Common myeloid progenitor, CD34-positive (primary cell): ENCODE measurements around the gene MEF2A.

Experiments used
- CTCF ChIA-PET: fragments of 350-600 bp; sonication (Branson Sonifier 250); formaldehyde crosslinking; loops from one replicate; lab custom pipeline; 2021; ENCODE audit warnings: antibody characterized with exemption; lab: Charles Lee
- POLR2A ChIA-PET: fragments of 350-600 bp; sonication (Branson Sonifier 250); formaldehyde crosslinking; loops from one replicate; lab custom pipeline; 2021; ENCODE audit warnings: antibody characterized with exemption; lab: Charles Lee
- DNase-seq, 3 donors: peaks; one replicate each; pipeline versions ENCODE4 v3.0.0 to v3.0.0-alpha.2; 2013
- H3K27ac ChIP-seq, 2 experiments: 1 replicate in 1 of 2; 2 replicates in 1 of 2; pipeline ENCODE4 v1.7.0; 2013; ENCODE audit warnings: inconsistent platforms in 2 of 2, low read length in 2 of 2, mild to moderate bottlenecking in 2 of 2, low read depth in 1 of 2, moderate library complexity in 1 of 2; ENCODE audit not compliant: severe bottlenecking in 2 of 2, insufficient read depth in 1 of 2, poor library complexity in 1 of 2
- H3K27me3 ChIP-seq, 5 experiments: replicated peaks in 2 of 5; 1 replicate in 3 of 5; 2 replicates in 2 of 5; pipeline versions ENCODE4 v1.6.1 to v1.7.0; 2013; ENCODE audit warnings: low read length in 4 of 5, mild to moderate bottlenecking in 2 of 5, moderate library complexity in 2 of 5, inconsistent platforms in 1 of 5; ENCODE audit not compliant: insufficient read depth in 5 of 5, control insufficient read depth in 4 of 5
- H3K36me3 ChIP-seq, 4 experiments: 1 replicate in 2 of 4; 2 replicates in 2 of 4; pipeline versions ENCODE4 v1.6.1 to v1.7.0; 2013; ENCODE audit warnings: low read length in 3 of 4, control low read depth in 1 of 4, mild to moderate bottlenecking in 1 of 4; ENCODE audit not compliant: control insufficient read depth in 4 of 4, insufficient read depth in 4 of 4
- H3K4me1 ChIP-seq, 4 experiments: 1 replicate in 3 of 4; 2 replicates in 1 of 4; pipeline versions ENCODE4 v1.6.1 to v1.7.1; 2013; ENCODE audit warnings: low read length in 3 of 4, mild to moderate bottlenecking in 3 of 4, control low read depth in 1 of 4, inconsistent platforms in 1 of 4, moderate library complexity in 1 of 4; ENCODE audit not compliant: control insufficient read depth in 4 of 4, insufficient read depth in 4 of 4; ENCODE audit errors: control extremely low read depth in 1 of 4
- H3K4me3 ChIP-seq, 7 experiments: 1 replicate in 4 of 7; 2 replicates in 3 of 7; pipeline versions ENCODE4 v1.5.1 to v1.7.0; 2013; ENCODE audit warnings: mild to moderate bottlenecking in 7 of 7, low read length in 6 of 7, moderate library complexity in 6 of 7, inconsistent platforms in 2 of 7, low read depth in 2 of 7, control low read depth in 1 of 7; ENCODE audit not compliant: insufficient read depth in 4 of 7, control insufficient read depth in 1 of 7; ENCODE audit errors: extremely low read depth in 1 of 7
- H3K9me3 ChIP-seq, 5 experiments: 1 replicate in 4 of 5; 2 replicates in 1 of 5; pipeline versions ENCODE4 v1.6.1 to v1.7.1; 2013; ENCODE audit warnings: low read length in 4 of 5, mild to moderate bottlenecking in 2 of 5, inconsistent platforms in 1 of 5, low read depth in 1 of 5, moderate library complexity in 1 of 5; ENCODE audit not compliant: control insufficient read depth in 4 of 5, insufficient read depth in 2 of 5; ENCODE audit errors: control extremely low read depth in 1 of 5
- WGBS: methylation state at CpG from one replicate; pipeline ENCODE4 v1.1.5; 2013; ENCODE audit not compliant: insufficient coverage; 5-methylcytosine and 5-hydroxymethylcytosine counted together

MEF2A gene

GRCh38 chr15:99735868-99736267 lies 170.1 kb downstream of the MEF2A start:
- Histone ChIP-seq H3K36me3 (no peaks in the 10 kb centered on the region), H3K9me3 (no peaks in the 10 kb centered on the region), H3K27me3 (peaks cover 0 to 4% (median 0%) of the 10 kb centered on the region in 5 experiments), H3K4me3 (no peak overlapping the region), H3K4me1 (peaks cover 4 to 23% (median 14%) of the 10 kb centered on the region in 4 experiments), H3K27ac (no peak overlapping the region)
- ChIA-PET CTCF (interaction anchor here (1.4 kb wide), 1 partner anchor 10 kb away, joined by 3 read pairs; no protein-coding TSS in a partner anchor), POLR2A (no interaction called here)
- no peak for DNase-seq
- WGBS: 100% methylated on average over 4 of the region's 4 CpGs

- Histone ChIP-seq H3K27ac (no peak overlapping the region), H3K4me1 (peaks cover 0 to 18% (median 14%) of the 10 kb centered on the region in 4 experiments), H3K36me3 (no peaks in the 10 kb centered on the region), H3K9me3 (no peaks in the 10 kb centered on the region), H3K4me3 (no peak overlapping the region), H3K27me3 (peaks cover 0 to 4% (median 0%) of the 10 kb centered on the region in 5 experiments)
- CTCF ChIA-PET: interaction anchor here (1.4 kb wide), 1 partner anchor 11 kb away, joined by 3 read pairs; no protein-coding TSS in a partner anchor
- no peak for DNase-seq
- WGBS: 95% methylated on average over 2 of the region's 2 CpGs
- POLR2A ChIA-PET: no interaction called here
These were observed 170.9 kb downstream of the MEF2A start for GRCh38 chr15:99736702-99737101.

GRCh38 chr15:99738021-99738847 lies 172.4 kb downstream of the MEF2A start:
- POLR2A ChIA-PET: no interaction called here
- Histone ChIP-seq H3K27me3 (peaks cover 0 to 2% (median 0%) of the 10 kb centered on the region in 5 experiments), H3K9me3 (no peaks in the 10 kb centered on the region), H3K27ac (no peak overlapping the region), H3K4me1 (peaks cover 0 to 4% (median 4%) of the 10 kb centered on the region in 4 experiments), H3K4me3 (no peak overlapping the region), H3K36me3 (no peaks in the 10 kb centered on the region)
- WGBS: 97% methylated on average over 7 of the region's 7 CpGs
- CTCF ChIA-PET: interaction anchor here (1.0 kb wide), 1 partner anchor 34 kb away, joined by 3 read pairs; no protein-coding TSS in a partner anchor
- DNase-seq: no peak

GRCh38 chr15:99741835-99742234 lies 176.1 kb downstream of the MEF2A start:
- Histone ChIP-seq H3K9me3 (no peaks in the 10 kb centered on the region), H3K4me3 (no peak overlapping the region), H3K4me1 (no peaks in the 10 kb centered on the region), H3K27me3 (no peaks in the 10 kb centered on the region), H3K36me3 (no peaks in the 10 kb centered on the region), H3K27ac (no peak overlapping the region)
- CTCF ChIA-PET: no interaction called here
- POLR2A ChIA-PET: no interaction called here
- WGBS: 100% methylated on average over 1 of the region's 2 CpGs
- DNase-seq: no peak

GRCh38 chr15:99744142-99744541 lies 178.4 kb downstream of the MEF2A start:
- ChIA-PET POLR2A (no interaction called here), CTCF (interaction anchor here (1.0 kb wide), 1 partner anchor 13 kb away, joined by 3 read pairs; no protein-coding TSS in a partner anchor)
- H3K4me3 ChIP-seq: no peak overlapping the region
- H3K27ac ChIP-seq: no peak overlapping the region
- no peaks in the 10 kb centered on the region for H3K4me1 ChIP-seq
- no peak for DNase-seq
- whole genome bisulfite sequencing: 100% methylated on average over 2 of the region's 7 CpGs
- no peaks in the 10 kb centered on the region for H3K9me3 ChIP-seq
- H3K27me3 ChIP-seq: no peaks in the 10 kb centered on the region
- H3K36me3 ChIP-seq: no peaks in the 10 kb centered on the region

GRCh38 chr15:99745370-99746086 lies 179.7 kb downstream of the MEF2A start:
- POLR2A ChIA-PET: no interaction called here
- DNase-seq: no peak

GRCh38 chr15:99749386-99749785 lies 183.6 kb downstream of the MEF2A start:
- ChIA-PET CTCF (no interaction called here), POLR2A (no interaction called here)
- Histone ChIP-seq H3K27me3 (no peaks in the 10 kb centered on the region), H3K4me3 (no peak overlapping the region), H3K27ac (no peak overlapping the region), H3K4me1 (no peaks in the 10 kb centered on the region), H3K36me3 (no peaks in the 10 kb centered on the region), H3K9me3 (no peaks in the 10 kb centered on the region)
- DNase-seq: no peak
- 80% methylated on average over 4 of the region's 6 CpGs for WGBS

More at GRCh38 chr15:99745370-99746086, 179.7 kb downstream of the MEF2A start:
- Histone ChIP-seq H3K4me1 (no peaks in the 10 kb centered on the region), H3K27me3 (no peaks in the 10 kb centered on the region), H3K27ac (no peak overlapping the region), H3K9me3 (no peaks in the 10 kb centered on the region), H3K36me3 (no peaks in the 10 kb centered on the region), H3K4me3 (no peak overlapping the region)
- CTCF ChIA-PET: interaction anchor here (1.0 kb wide), 1 partner anchor 9 kb away, joined by 3 read pairs; no protein-coding TSS in a partner anchor
- 97% methylated on average over 7 of the region's 9 CpGs for WGBS
